HepG2 (cell line): ENCODE measurements around the gene GMCL2. TPM values are rescaled to one million over a fixed set of nuclear protein-coding genes. Genes with fewer than 3 reads are reported as not detected.

Experiments used
- CBX5 ChIP-seq: sonication (generic); formaldehyde crosslinking; IDR thresholded peaks from 2 replicates; pipeline ENCODE4 v1.4.0; 2020; ENCODE audit warnings: missing genetic modification reagents, borderline replicate concordance
- CEBPG ChIP-seq: IDR thresholded peaks from 2 replicates; pipeline ENCODE4 v1.6.1; 2016
- CENPT ChIP-seq: sonication (generic); formaldehyde crosslinking; IDR thresholded peaks from 2 replicates; pipeline ENCODE4 v1.8.0; 2022; ENCODE audit warnings: low read depth, mild to moderate bottlenecking, moderate library complexity, missing genetic modification reagents
- CHD2 ChIP-seq: IDR thresholded peaks from 2 replicates; pipeline ENCODE4 v1.6.1; 2011; ENCODE audit warnings: low read depth, low read length, improper control_type of control experiment
- E2F2 ChIP-seq: sonication (generic); formaldehyde crosslinking; IDR thresholded peaks from 2 replicates; pipeline ENCODE4 v1.4.0; 2020; ENCODE audit warnings: missing genetic modification reagents, borderline replicate concordance
- ELF4 ChIP-seq: sonication (generic); formaldehyde crosslinking; IDR thresholded peaks from 2 replicates; pipeline ENCODE4 v1.5.0; 2020; ENCODE audit warnings: missing genetic modification reagents, mild to moderate bottlenecking, moderate library complexity, borderline replicate concordance
- MYNN ChIP-seq: sonication (generic); formaldehyde crosslinking; IDR thresholded peaks from 2 replicates; pipeline ENCODE4 v1.4.0; 2020; ENCODE audit warnings: mild to moderate bottlenecking, low read depth, missing genetic modification reagents
- NFRKB ChIP-seq: fragments of 450-650 bp; IDR thresholded peaks from 2 replicates; pipeline ENCODE4 v1.6.1; 2017
- PHF20 ChIP-seq: sonication (generic); formaldehyde crosslinking; IDR thresholded peaks from 2 replicates; pipeline ENCODE4 v1.5.0; 2020; ENCODE audit warnings: mild to moderate bottlenecking, missing genetic modification reagents
- RBM39 ChIP-seq: fragments of 200-400 bp; formaldehyde crosslinking; IDR thresholded peaks from one replicate; pipeline ENCODE4 v1.6.1; 2018; ENCODE audit warnings: antibody characterized with exemption, mild to moderate bottlenecking, low read depth, low read length; ENCODE audit not compliant: poor library complexity, severe bottlenecking
- XRCC5 ChIP-seq: fragments of 200-400 bp; formaldehyde crosslinking; optimal IDR thresholded peaks from 2 replicates; pipeline ENCODE3; 2017; ENCODE audit warnings: mild to moderate bottlenecking, low read length
- YEATS2 ChIP-seq: sonication (generic); formaldehyde crosslinking; IDR thresholded peaks from 2 replicates; pipeline ENCODE4 v1.4.0; 2020; ENCODE audit warnings: missing genetic modification reagents, borderline replicate concordance
- ZBTB3 ChIP-seq: sonication (generic); formaldehyde crosslinking; IDR thresholded peaks from 2 replicates; pipeline ENCODE4 v1.4.0; 2020; ENCODE audit warnings: low read depth, mild to moderate bottlenecking, moderate library complexity, missing genetic modification reagents, borderline replicate concordance
- ZIK1 ChIP-seq: sonication (generic); formaldehyde crosslinking; IDR thresholded peaks from 2 replicates; pipeline ENCODE4 v1.5.0; 2020; ENCODE audit warnings: mild to moderate bottlenecking, low read depth, missing genetic modification reagents, borderline replicate concordance
- ZMYM2 ChIP-seq: sonication (generic); formaldehyde crosslinking; IDR thresholded peaks from 2 replicates; pipeline ENCODE4 v1.8.0; 2022; ENCODE audit warnings: mild to moderate bottlenecking, missing genetic modification reagents
- ZNF660 ChIP-seq: sonication (generic); formaldehyde crosslinking; IDR thresholded peaks from 2 replicates; pipeline ENCODE4 v1.5.1; 2020; ENCODE audit warnings: mild to moderate bottlenecking, low read depth, missing genetic modification reagents, borderline replicate concordance
- ZNF672 ChIP-seq: sonication (generic); formaldehyde crosslinking; IDR thresholded peaks from 2 replicates; pipeline ENCODE4 v1.8.1; 2022; ENCODE audit warnings: missing genetic modification reagents
- polyA plus RNA-seq, 8 experiments: library from polyadenylated mRNA; depleted of rRNA in 3 of 8; stranded (reverse) in 7 of 8; unstranded in 1 of 8; fragments of >200 nt; fragmentation: Illumina TruSeq in 4 of 8; extraction: Trizol in 4 of 8; gene quantifications; 2 replicates each; pipeline versions ENCODE4 v1.2.1 to v1.2.3, GENCODE V29; 2011 to 2016; ENCODE audit warnings: low read depth in 4 of 8, missing spikeins in 1 of 8, mixed read lengths in 1 of 8; ENCODE audit not compliant: insufficient read depth in 1 of 8
- total RNA-seq, 5 experiments: library from RNA; depleted of rRNA; stranded (reverse); fragments of >200 nt; fragmentation: Illumina TruSeq; extraction: Trizol; gene quantifications; 2 replicates each; pipeline ENCODE4 v1.2.3, GENCODE V29; 2016; ENCODE audit warnings: low read depth in 1 of 5
- TF ChIP-seq, protein P1 (sequence below): sonication (generic); formaldehyde crosslinking; IDR thresholded peaks from 2 replicates; pipeline ENCODE4 v1.5.0; 2020; ENCODE audit warnings: mild to moderate bottlenecking, missing genetic modification reagents

The GMCL2 gene
- total and polyA plus RNA-seq, 2 of the 13 experiments (the other 11 are each of a cell fraction or from before 2014, with no cell fraction given), result 0.03 TPM; not detected in 1

DNA sequence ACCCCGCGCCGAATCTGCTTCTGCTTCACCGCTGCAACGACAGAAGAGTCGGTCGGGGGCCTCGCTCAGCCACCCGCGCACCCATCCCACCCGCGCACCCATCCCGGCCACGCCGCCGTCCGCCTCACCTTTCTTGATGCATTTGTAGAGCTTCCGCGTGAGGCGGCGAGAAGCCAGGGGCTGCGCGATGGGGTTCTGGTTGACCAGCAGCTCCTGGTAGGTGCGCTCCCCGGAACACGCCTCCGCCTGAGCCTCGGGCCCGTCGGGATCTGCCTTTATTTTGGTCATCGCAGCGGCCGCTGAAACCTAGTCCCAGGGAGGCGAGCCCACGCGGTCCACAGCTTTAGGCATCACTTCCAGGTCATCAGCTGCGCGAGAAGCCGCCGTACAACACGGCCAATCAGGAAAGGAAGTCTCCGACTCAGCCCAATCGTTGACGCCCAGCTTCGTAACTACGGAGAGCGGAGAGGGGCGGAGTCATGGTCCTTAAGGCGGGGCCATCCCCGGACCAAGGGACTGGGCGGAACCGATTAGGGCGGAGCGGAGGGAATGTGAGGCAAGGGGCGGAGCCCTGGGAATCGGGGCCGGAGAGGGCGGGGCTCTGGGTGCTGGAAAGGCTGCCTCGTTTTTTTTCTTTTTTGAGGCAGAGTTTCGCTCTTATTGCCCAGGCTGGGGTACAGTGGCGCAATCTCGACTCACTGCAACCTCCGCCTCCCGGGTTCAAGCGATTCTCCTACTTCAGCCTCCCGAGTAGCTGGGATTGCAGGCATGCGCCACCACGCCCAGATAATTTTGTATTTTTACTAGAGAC is 33.4 kb downstream of the GMCL2 start, which contains the start of gene NHP2 (continued):
- no peak for TF ChIP-seq E2F2 (CRISPR knock-in tag)
- TF ChIP-seq PHF20, result peak; percentile 93
- no peak for TF ChIP-seq ZNF672 (CRISPR knock-in tag)
- peak; percentile 8; the same call in 1 of the 2 replicates for TF ChIP-seq CEBPG (CRISPR knock-in tag)
- TF ChIP-seq RBM39, result no peak
- TF ChIP-seq ELF4 (CRISPR knock-in tag), result no peak
- TF ChIP-seq YEATS2 (CRISPR knock-in tag), result peak; percentile 82; the same call in 1 of the 2 replicates
- TF ChIP-seq CENPT (CRISPR knock-in tag), result no peak
- TF ChIP-seq, protein P1, sequence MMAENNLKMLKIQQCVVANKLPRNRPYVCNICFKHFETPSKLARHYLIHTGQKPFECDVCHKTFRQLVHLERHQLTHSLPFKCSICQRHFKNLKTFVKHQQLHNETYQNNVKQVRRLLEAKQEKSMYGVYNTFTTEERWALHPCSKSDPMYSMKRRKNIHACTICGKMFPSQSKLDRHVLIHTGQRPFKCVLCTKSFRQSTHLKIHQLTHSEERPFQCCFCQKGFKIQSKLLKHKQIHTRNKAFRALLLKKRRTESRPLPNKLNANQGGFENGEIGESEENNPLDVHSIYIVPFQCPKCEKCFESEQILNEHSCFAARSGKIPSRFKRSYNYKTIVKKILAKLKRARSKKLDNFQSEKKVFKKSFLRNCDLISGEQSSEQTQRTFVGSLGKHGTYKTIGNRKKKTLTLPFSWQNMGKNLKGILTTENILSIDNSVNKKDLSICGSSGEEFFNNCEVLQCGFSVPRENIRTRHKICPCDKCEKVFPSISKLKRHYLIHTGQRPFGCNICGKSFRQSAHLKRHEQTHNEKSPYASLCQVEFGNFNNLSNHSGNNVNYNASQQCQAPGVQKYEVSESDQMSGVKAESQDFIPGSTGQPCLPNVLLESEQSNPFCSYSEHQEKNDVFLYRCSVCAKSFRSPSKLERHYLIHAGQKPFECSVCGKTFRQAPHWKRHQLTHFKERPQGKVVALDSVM (CRISPR knock-in tag), result no peak
- no peak for TF ChIP-seq ZBTB3 (CRISPR knock-in tag)
- peak; percentile 37 for TF ChIP-seq XRCC5
- peak; percentile 68; the same call in 1 of the 2 replicates for TF ChIP-seq CHD2
- TF ChIP-seq MYNN (CRISPR knock-in tag), result no peak
- TF ChIP-seq ZMYM2 (CRISPR knock-in tag), result no peak
- TF ChIP-seq ZNF660, result no peak
- peak; percentile 34; the same call in 1 of the 2 replicates for TF ChIP-seq CBX5 (CRISPR knock-in tag)
- 0 out of 2 replicates have a peak, but pooled peaks have one; percentile 60 for TF ChIP-seq ZIK1 (CRISPR knock-in tag)
- TF ChIP-seq NFRKB, result no peak
